PC-3 (cell line): Measurements from ENCODE around the gene ABCD3. TPM values are rescaled to one million over a fixed set of nuclear protein-coding genes. Genes with fewer than 3 reads are reported as not detected.

Experiments used
- ATAC-seq: fragments of 200-7000 bp; cut with Tn5 transposase; 2 replicates; pipeline ENCODE4 v1.9.1; 2020; ENCODE audit warnings: mild to moderate bottlenecking, moderate library complexity
- BruUV-seq: library from RNA; stranded (reverse); fragments of 400-500 nt; replicated peaks from 2 replicates; lab custom pipeline; 2021; lab: Mats Ljungman, UMichigan
- CTCF ChIA-PET: fragments of 300-600 bp; sonication (Branson Sonifier 250); formaldehyde crosslinking; loops from one replicate; lab custom pipeline; 2022; ENCODE audit warnings: antibody characterized with exemption; lab: Charles Lee
- POLR2A ChIA-PET: fragments of 300-600 bp; sonication (Branson Sonifier 250); formaldehyde crosslinking; loops from one replicate; lab custom pipeline; 2022; ENCODE audit warnings: antibody characterized with exemption; ENCODE audit not compliant: unreplicated experiment; lab: Charles Lee
- DNase-seq: peaks from one replicate; pipeline ENCODE4 v3.0.0-alpha.2; 2015
- H2AFZ ChIP-seq: fragments of 300-600 bp; sonication (generic); 2 replicates; pipeline ENCODE4 v1.6.0; 2016; ENCODE audit warnings: antibody characterized with exemption, low read length
- H3F3A ChIP-seq: fragments of 300-600 bp; sonication (generic); one replicate; pipeline ENCODE4 v1.6.0; 2017; ENCODE audit warnings: antibody characterized with exemption, low read length, control low read depth, mild to moderate bottlenecking; ENCODE audit not compliant: unreplicated experiment
- H3K27ac ChIP-seq: fragments of 300-600 bp; sonication (generic); 2 replicates; pipeline ENCODE4 v1.5.1; 2016; ENCODE audit warnings: mild to moderate bottlenecking, low read length
- H3K27me3 ChIP-seq: fragments of 300-600 bp; sonication (generic); 2 replicates; pipeline ENCODE4 v1.6.1; 2016; ENCODE audit warnings: low read length, mixed read lengths
- H3K36me3 ChIP-seq: fragments of 300-600 bp; sonication (generic); 2 replicates; pipeline ENCODE4 v1.6.1; 2016; ENCODE audit warnings: low read depth, mixed run types, low read length, mixed read lengths
- H3K4me1 ChIP-seq: fragments of 300-600 bp; sonication (generic); 2 replicates; pipeline ENCODE4 v1.5.1; 2016; ENCODE audit warnings: low read length; ENCODE audit not compliant: insufficient read depth
- H3K4me2 ChIP-seq: fragments of 300-600 bp; sonication (generic); 2 replicates; pipeline ENCODE4 v1.6.0; 2016; ENCODE audit warnings: low read length
- H3K4me3 ChIP-seq: fragments of 300-600 bp; sonication (generic); 2 replicates; pipeline ENCODE4 v1.5.1; 2016; ENCODE audit warnings: mild to moderate bottlenecking, low read length, mixed read lengths
- H3K79me2 ChIP-seq: fragments of 300-600 bp; sonication (generic); 2 replicates; pipeline ENCODE4 v1.6.1; 2017; ENCODE audit warnings: low read length, mixed read lengths
- H3K9ac ChIP-seq: fragments of 300-600 bp; sonication (generic); 2 replicates; pipeline ENCODE4 v1.6.0; 2016; ENCODE audit warnings: mild to moderate bottlenecking, low read length
- H3K9me2 ChIP-seq: fragments of 300-600 bp; sonication (generic); replicated peaks from 2 replicates; pipeline ENCODE4 v1.6.1; 2016; ENCODE audit warnings: mixed run types, low read length, mixed read lengths
- H3K9me3 ChIP-seq: fragments of 300-600 bp; sonication (generic); 2 replicates; pipeline ENCODE4 v1.6.1; 2016; ENCODE audit warnings: low read length, mixed read lengths
- H4K20me1 ChIP-seq: fragments of 300-600 bp; sonication (generic); 2 replicates; pipeline ENCODE4 v1.6.1; 2016; ENCODE audit warnings: low read length, mixed read lengths
- CTCF ChIP-seq: fragments of 300-600 bp; sonication (generic); conservative IDR thresholded peaks from 2 replicates; pipeline ENCODE4 v1.5.1; 2017; ENCODE audit warnings: antibody characterized with exemption, low read depth, mild to moderate bottlenecking, low read length
- EZH2 ChIP-seq: fragments of 300-600 bp; sonication (generic); IDR thresholded peaks from one replicate; pipeline ENCODE4 v1.6.1; 2017; ENCODE audit warnings: antibody characterized with exemption, mild to moderate bottlenecking, low read length; ENCODE audit not compliant: unreplicated experiment
- EZH2phosphoT487 ChIP-seq: fragments of 300-600 bp; sonication (generic); IDR thresholded peaks from 2 replicates; pipeline ENCODE4 v1.6.1; 2018; ENCODE audit warnings: mild to moderate bottlenecking, antibody characterized with exemption, low read length, borderline replicate concordance
- intact Hi-C: fragments of 100-400 bp; cut with micrococcal nuclease; formaldehyde crosslinking; loops from 2 replicates; pipeline ENCODE4 v1.9.0; 2023
- total RNA-seq: library from RNA; depleted of rRNA; stranded (reverse); fragments of >200 nt; gene quantifications from 2 replicates; pipeline ENCODE4 v1.2.3, GENCODE V29; 2014

ABCD3 gene
- total RNA-seq, 1 experiment from 2014 or later, result 36.3 TPM

- Histone ChIP-seq H3K27me3 (no peaks in the 10 kb centered on the region), H3K9me3 (no peaks in the 10 kb centered on the region), H4K20me1 (no peaks in the 10 kb centered on the region), H2AFZ (no peak overlapping the region), H3K4me3 (no peak overlapping the region), H3K9ac (no peak overlapping the region), H3F3A (no peaks in the 10 kb centered on the region), H3K4me1 (no peaks in the 10 kb centered on the region), H3K27ac (no peak overlapping the region), H3K4me2 (no peak overlapping the region), H3K79me2 (no peaks in the 10 kb centered on the region), H3K36me3 (peaks cover 13% of the 10 kb centered on the region), H3K9me2 (no peaks in the 10 kb centered on the region)
- intact Hi-C loops, result no loop called here
- no peak for TF ChIP-seq EZH2phosphoT487
- no peak for TF ChIP-seq CTCF
- no peak for TF ChIP-seq EZH2
- DNase-seq (no peak), ATAC-seq (no peak)
- CTCF ChIA-PET, result no interaction called here
- POLR2A ChIA-PET, result no interaction called here
- BruUV-seq, result no TSS peak
These were observed 38.5 kb downstream of the ABCD3 start for GRCh38 chr1:94456736-94457135.

- Histone ChIP-seq H3F3A (no peaks in the 10 kb centered on the region), H4K20me1 (no peaks in the 10 kb centered on the region), H3K9me3 (no peaks in the 10 kb centered on the region), H3K79me2 (no peaks in the 10 kb centered on the region), H3K27ac (no peak overlapping the region), H3K4me3 (no peak overlapping the region), H3K27me3 (no peaks in the 10 kb centered on the region), H3K4me1 (no peaks in the 10 kb centered on the region), H3K4me2 (no peak overlapping the region), H2AFZ (no peak overlapping the region), H3K9me2 (no peaks in the 10 kb centered on the region), H3K9ac (no peak overlapping the region), H3K36me3 (peaks cover 9% of the 10 kb centered on the region)
- BruUV-seq, result no TSS peak
- ATAC-seq, result no peak
- intact Hi-C loops, result loop anchor here (1.0 to 10.0 kb wide), 5 partner anchors 45 to 436 kb away; partner anchors contain the start of gene ABCD3
- ChIA-PET CTCF (interaction anchor here (0.6 to 1.7 kb wide), 3 partner anchors 126 to 437 kb away, joined by 8 to 15 read pairs (median 10); no protein-coding TSS in a partner anchor), POLR2A (no interaction called here)
- no peak for TF ChIP-seq CTCF
- TF ChIP-seq EZH2, result no peak
- TF ChIP-seq EZH2phosphoT487, result no peak
- no peak for DNase-seq
These were observed 44.4 kb downstream of the ABCD3 start for GRCh38 chr1:94462606-94463005.

DNA sequence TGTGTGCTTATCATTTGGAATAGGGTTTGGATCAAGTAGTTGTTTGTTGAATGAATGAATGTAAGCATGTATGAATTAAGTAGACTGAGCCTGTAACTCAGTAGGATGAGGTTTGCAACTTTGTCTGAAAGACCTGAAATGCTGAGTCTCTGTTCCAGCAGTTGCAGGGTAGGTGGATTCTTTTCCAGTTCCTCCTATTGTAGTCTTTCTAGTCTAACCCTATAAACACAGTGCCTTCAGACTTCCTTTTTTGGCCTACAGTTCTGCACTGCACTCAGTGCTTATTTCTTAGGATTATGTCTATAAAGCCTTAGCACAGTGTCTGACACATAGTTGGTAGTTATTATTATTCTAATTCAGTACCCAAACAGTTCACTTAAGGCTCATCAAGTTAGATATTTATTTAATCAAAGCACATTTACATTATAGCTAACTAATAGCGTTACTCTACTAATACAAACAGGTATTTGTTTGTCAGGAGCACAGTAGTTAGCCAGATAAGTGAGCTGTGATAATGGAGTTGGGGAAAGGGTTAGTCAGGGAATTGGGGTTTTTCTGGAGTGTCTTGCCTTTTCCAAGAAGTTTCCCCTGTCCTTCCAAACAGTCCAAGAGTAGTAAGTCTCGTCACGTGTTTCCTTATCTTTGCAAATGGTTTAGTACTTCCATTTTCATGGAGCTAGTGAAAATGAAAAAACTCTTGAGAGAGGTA lies 45.0 kb downstream of the ABCD3 start:
- H3K27me3 ChIP-seq, result no peaks in the 10 kb centered on the region
- DNase-seq (no peak), ATAC-seq (peak; percentile 38)
- ChIA-PET CTCF (interaction anchor here (0.6 to 1.7 kb wide), 8 partner anchors 44 to 437 kb away, joined by 3 to 15 read pairs (median 4); no protein-coding TSS in a partner anchor), POLR2A (no interaction called here)
- peaks cover 9% of the 10 kb centered on the region for H3K36me3 ChIP-seq
- no peak overlapping the region for H3K9ac ChIP-seq
- intact Hi-C loops, result loop anchor here (1.0 to 10.0 kb wide), 5 partner anchors 46 to 436 kb away; partner anchors contain the start of gene ABCD3
- H4K20me1 ChIP-seq, result no peaks in the 10 kb centered on the region
- no peaks in the 10 kb centered on the region for H3F3A ChIP-seq
- H3K4me2 ChIP-seq, result no peak overlapping the region
- H3K9me2 ChIP-seq, result no peaks in the 10 kb centered on the region
- no peak overlapping the region for H2AFZ ChIP-seq
- no TSS peak for BruUV-seq
- H3K79me2 ChIP-seq, result no peaks in the 10 kb centered on the region
- H3K4me3 ChIP-seq, result no peak overlapping the region
- H3K4me1 ChIP-seq, result no peaks in the 10 kb centered on the region
- H3K27ac ChIP-seq, result no peak overlapping the region
- TF ChIP-seq CTCF (no peak), EZH2phosphoT487 (no peak), EZH2 (no peak)
- no peaks in the 10 kb centered on the region for H3K9me3 ChIP-seq
